ENCODE measurements around the gene RPS6KL1. TPM values are rescaled to one million over a fixed set of nuclear protein-coding genes. Genes with fewer than 3 reads are reported as not detected.

RPS6KL1 gene
- total RNA-seq, 1 donor from 2014 or later, result 12.1 TPM

DNA sequence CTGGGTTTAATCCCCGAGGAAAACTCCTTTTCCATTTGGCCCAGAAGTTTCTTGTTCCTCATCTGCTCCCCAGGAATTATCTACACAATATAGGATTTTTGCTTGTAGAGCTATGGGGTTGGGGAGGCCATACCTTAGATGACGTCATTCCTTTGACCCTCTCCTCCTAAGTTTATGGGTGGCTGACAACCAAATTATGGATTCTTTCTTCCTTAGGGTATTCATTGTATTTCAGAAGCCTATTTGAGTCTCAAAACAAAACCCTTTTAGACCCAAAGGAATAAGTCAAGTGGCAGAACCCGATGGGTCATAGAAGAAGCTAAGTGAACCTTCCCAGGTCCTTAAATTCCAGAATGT, 61.3 kb downstream of the RPS6KL1 start:
- TF ChIP-seq CTCF (IDR thresholded peaks at IDR 0.05), result no peak
- DNase-seq (ENCODE audit: low spot score in 2 of 2), result no peak
- Histone ChIP-seq H3K4me1 (no peaks in the 10 kb centered on the region), H3K27ac (no peak overlapping the region), H3K4me3 (no peak overlapping the region), H3K9me3 (no peaks in the 10 kb centered on the region), H3K27me3 (no peaks in the 10 kb centered on the region), H3K36me3 (no peaks in the 10 kb centered on the region)
- intact Hi-C loops (cut with DNase I), result loop anchor here (1.0 to 2.0 kb wide), 2 partner anchors 44 to 227 kb away; no protein-coding TSS in a partner anchor

DNA sequence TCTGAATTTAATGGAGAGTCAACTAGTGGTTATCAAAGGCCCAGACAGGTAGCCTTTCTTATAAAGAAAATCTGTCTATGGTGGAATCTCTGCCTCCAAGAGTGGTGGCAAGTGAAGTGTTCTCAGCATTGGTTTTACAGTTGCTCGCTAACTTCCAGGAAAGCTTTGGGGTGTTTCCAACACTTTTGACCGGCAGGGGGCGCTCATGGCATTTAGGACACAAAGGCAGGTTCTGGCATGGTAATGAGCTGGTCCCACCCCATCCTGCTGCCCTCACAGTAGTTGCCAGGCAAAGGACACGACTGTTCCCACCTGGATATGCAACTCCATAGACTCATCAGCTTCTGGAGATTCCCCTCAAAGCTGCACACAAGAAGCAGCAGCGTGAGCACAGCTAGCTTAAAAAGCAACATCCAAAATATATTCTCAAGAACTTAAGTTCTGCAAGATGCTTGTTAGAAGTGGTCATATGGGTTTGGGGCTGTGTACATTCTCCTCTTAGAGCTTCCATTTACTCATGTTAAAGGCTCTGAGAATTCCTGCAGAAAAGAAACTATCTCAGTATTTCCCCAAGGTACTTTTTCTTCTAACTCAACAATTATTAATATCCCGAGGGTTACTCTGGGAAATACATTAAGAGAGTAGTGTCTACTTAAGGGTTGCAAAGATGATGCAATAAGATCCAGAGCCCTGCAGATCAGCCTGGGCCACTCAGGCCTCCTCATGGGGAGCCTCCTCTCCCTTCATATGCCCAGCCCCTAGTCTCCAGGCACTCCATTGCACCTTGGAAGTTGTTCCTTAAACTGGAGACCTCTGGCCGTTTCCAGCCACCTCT, 61.9 kb downstream of the RPS6KL1 start:
- Histone ChIP-seq H3K27ac (no peak overlapping the region), H3K36me3 (no peaks in the 10 kb centered on the region), H3K4me1 (no peaks in the 10 kb centered on the region), H3K9me3 (no peaks in the 10 kb centered on the region), H3K4me3 (no peak overlapping the region), H3K27me3 (no peaks in the 10 kb centered on the region)
- peak; percentile 51 to 95 for DNase-seq (ENCODE audit: low spot score in 2 of 2)
- TF ChIP-seq CTCF (IDR thresholded peaks at IDR 0.05), result peak; percentile 77 to 81 (median 80)
- intact Hi-C loops (cut with DNase I), result loop anchor here (1.0 to 2.0 kb wide), 2 partner anchors 44 to 228 kb away; no protein-coding TSS in a partner anchor

- H3K36me3 ChIP-seq, result no peaks in the 10 kb centered on the region
- no peaks in the 10 kb centered on the region for H3K9me3 ChIP-seq
- no peaks in the 10 kb centered on the region for H3K27me3 ChIP-seq
- intact Hi-C loops (cut with DNase I), result loop anchor here (2.0 kb wide), 1 partner anchor 229 kb away; no protein-coding TSS in a partner anchor
- no peak overlapping the region for H3K27ac ChIP-seq
- DNase-seq (ENCODE audit: low spot score in 2 of 2), result no peak
- H3K4me3 ChIP-seq, result no peak overlapping the region
- H3K4me1 ChIP-seq, result no peaks in the 10 kb centered on the region
- no peak for TF ChIP-seq CTCF (IDR thresholded peaks at IDR 0.05)
Measured at GRCh38 chr14:74859757-74860552, 63.1 kb downstream of the RPS6KL1 start.

- intact Hi-C loops (cut with DNase I), result no loop called here
- H3K36me3 ChIP-seq, result no peaks in the 10 kb centered on the region
- H3K4me3 ChIP-seq, result no peak overlapping the region
- TF ChIP-seq CTCF (IDR thresholded peaks at IDR 0.05), result no peak
- no peaks in the 10 kb centered on the region for H3K27me3 ChIP-seq
- H3K27ac ChIP-seq, result no peak overlapping the region
- H3K9me3 ChIP-seq, result no peaks in the 10 kb centered on the region
- no peak for DNase-seq (ENCODE audit: low spot score in 2 of 2)
- peaks cover 0 to 7% of the 10 kb centered on the region in 2 donors for H3K4me1 ChIP-seq
Measured at GRCh38 chr14:74858022-74858421, 65.0 kb downstream of the RPS6KL1 start.

DNA sequence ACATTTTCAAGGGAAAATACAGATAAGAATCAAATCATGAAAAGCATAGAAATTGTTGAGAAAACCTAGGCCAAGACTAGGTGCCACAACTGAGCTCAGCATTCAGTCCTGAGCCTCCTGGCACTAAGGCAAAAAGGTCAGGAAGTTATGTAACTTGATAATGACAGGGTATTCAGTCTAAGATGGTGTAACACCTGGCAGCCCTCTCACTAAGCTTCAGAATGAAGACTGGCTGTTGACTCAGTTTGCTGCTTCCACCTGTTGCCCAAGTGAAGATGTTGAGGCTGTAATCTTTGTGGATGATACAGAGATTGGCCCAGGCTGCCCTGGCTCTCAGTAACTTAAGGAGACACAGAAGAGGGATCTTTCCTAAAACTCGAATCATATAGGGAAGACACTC, 66.7 kb downstream of the RPS6KL1 start:
- Histone ChIP-seq H3K9me3 (no peaks in the 10 kb centered on the region), H3K36me3 (no peaks in the 10 kb centered on the region), H3K27ac (no peak overlapping the region), H3K4me3 (no peak overlapping the region), H3K27me3 (no peaks in the 10 kb centered on the region), H3K4me1 (peaks cover 0 to 12% of the 10 kb centered on the region in 2 donors)
- no peak for DNase-seq (ENCODE audit: low spot score in 2 of 2)
- TF ChIP-seq CTCF (IDR thresholded peaks at IDR 0.05), result no peak
- intact Hi-C loops (cut with DNase I), result no loop called here

Data from ascending aorta (tissue), 2 donors.